Calu3 (cell line): ENCODE results near the gene PARN. TPM values are rescaled to one million over a fixed set of nuclear protein-coding genes. Genes with fewer than 3 reads are reported as not detected.

Source experiments
- BruUV-seq: library from RNA; stranded (reverse); fragments of 400-500 nt; replicated peaks from 2 replicates; lab custom pipeline; 2021; lab: Mats Ljungman, UMichigan
- CTCF ChIA-PET: fragments of 300-600 bp; sonication (Branson Sonifier 250); formaldehyde crosslinking; loops from one replicate; lab custom pipeline; 2022; ENCODE audit warnings: antibody characterized with exemption; lab: Charles Lee
- DNase-seq: peaks from one replicate; pipeline ENCODE4 v3.0.0; 2022
- H3K27ac Mint-ChIP-seq: one replicate; pipeline ENCODE4 v1.8.0; 2022; ENCODE audit warnings: mixed read lengths; ENCODE audit not compliant: unreplicated experiment
- H3K27me3 Mint-ChIP-seq: one replicate; pipeline ENCODE4 v1.8.0; 2022; ENCODE audit warnings: mixed read lengths; ENCODE audit not compliant: unreplicated experiment
- H3K36me3 Mint-ChIP-seq: one replicate; pipeline ENCODE4 v1.8.0; 2022; ENCODE audit warnings: mild to moderate bottlenecking, moderate library complexity, mixed read lengths; ENCODE audit not compliant: insufficient read depth, unreplicated experiment
- H3K4me1 Mint-ChIP-seq: one replicate; pipeline ENCODE4 v1.8.0; 2022; ENCODE audit warnings: mild to moderate bottlenecking, low read depth, mixed read lengths; ENCODE audit not compliant: unreplicated experiment
- H3K4me3 Mint-ChIP-seq: one replicate; pipeline ENCODE4 v1.8.0; 2022; ENCODE audit warnings: mild to moderate bottlenecking, low read depth, moderate library complexity, mixed read lengths; ENCODE audit not compliant: unreplicated experiment
- H3K9me3 Mint-ChIP-seq: one replicate; pipeline ENCODE4 v1.8.0; 2022; ENCODE audit warnings: low read depth, mixed read lengths; ENCODE audit not compliant: unreplicated experiment
- intact Hi-C: fragments of 100-400 bp; cut with micrococcal nuclease; formaldehyde crosslinking; loops from one replicate; pipeline ENCODE4 v1.10.0; 2022; ENCODE audit not compliant: unreplicated experiment
- total RNA-seq: library from RNA; stranded (reverse); gene quantifications from 2 replicates; pipeline ENCODE4 v1.2.3, GENCODE V29; 2022
- TF ChIP-seq, protein P1 (sequence below): fragments of 200-600 bp; IDR thresholded peaks from one replicate; pipeline ENCODE4 v1.8.0; 2022; ENCODE audit warnings: antibody characterized with exemption; ENCODE audit not compliant: unreplicated experiment

The PARN gene
- total RNA-seq, 1 experiment from 2014 or later = 59.1 TPM

DNA sequence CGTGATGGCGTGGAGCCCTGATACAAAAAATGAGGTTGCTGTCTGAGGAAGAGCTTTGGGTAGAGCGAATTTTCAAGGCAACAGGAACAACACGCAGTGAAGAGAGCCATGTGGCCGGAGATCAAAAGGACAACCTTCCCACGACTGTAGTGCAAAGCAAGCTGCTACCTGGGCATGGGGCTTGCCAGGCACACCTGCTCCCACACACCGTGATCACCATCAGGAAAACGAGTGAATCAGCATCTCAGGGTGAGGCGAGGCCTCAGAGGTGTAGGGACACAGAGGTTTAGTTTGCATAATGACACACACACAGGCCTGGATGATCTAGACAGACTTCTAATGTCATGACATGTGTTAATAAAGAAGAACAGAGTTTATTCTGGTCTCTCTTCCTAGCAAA lies 65.7 kb downstream of the PARN start:
- Mint-ChIP-seq H3K27ac (no peak overlapping the region), H3K36me3 (no peaks in the 10 kb centered on the region), H3K9me3 (no peaks in the 10 kb centered on the region), H3K27me3 (no peaks in the 10 kb centered on the region), H3K4me3 (no peak overlapping the region), H3K4me1 (peaks cover 38% of the 10 kb centered on the region)
- BruUV-seq = no TSS peak
- TF ChIP-seq, protein P1, sequence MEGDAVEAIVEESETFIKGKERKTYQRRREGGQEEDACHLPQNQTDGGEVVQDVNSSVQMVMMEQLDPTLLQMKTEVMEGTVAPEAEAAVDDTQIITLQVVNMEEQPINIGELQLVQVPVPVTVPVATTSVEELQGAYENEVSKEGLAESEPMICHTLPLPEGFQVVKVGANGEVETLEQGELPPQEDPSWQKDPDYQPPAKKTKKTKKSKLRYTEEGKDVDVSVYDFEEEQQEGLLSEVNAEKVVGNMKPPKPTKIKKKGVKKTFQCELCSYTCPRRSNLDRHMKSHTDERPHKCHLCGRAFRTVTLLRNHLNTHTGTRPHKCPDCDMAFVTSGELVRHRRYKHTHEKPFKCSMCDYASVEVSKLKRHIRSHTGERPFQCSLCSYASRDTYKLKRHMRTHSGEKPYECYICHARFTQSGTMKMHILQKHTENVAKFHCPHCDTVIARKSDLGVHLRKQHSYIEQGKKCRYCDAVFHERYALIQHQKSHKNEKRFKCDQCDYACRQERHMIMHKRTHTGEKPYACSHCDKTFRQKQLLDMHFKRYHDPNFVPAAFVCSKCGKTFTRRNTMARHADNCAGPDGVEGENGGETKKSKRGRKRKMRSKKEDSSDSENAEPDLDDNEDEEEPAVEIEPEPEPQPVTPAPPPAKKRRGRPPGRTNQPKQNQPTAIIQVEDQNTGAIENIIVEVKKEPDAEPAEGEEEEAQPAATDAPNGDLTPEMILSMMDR = no peak
- CTCF ChIA-PET = interaction anchor here (0.6 to 1.5 kb wide), 2 partner anchors 15 to 274 kb away, joined by 3 to 4 read pairs; no protein-coding TSS in a partner anchor
- DNase-seq = no peak
- intact Hi-C loops = loop anchor here (2.0 kb wide), 1 partner anchor 20 kb away; no protein-coding TSS in a partner anchor

DNA sequence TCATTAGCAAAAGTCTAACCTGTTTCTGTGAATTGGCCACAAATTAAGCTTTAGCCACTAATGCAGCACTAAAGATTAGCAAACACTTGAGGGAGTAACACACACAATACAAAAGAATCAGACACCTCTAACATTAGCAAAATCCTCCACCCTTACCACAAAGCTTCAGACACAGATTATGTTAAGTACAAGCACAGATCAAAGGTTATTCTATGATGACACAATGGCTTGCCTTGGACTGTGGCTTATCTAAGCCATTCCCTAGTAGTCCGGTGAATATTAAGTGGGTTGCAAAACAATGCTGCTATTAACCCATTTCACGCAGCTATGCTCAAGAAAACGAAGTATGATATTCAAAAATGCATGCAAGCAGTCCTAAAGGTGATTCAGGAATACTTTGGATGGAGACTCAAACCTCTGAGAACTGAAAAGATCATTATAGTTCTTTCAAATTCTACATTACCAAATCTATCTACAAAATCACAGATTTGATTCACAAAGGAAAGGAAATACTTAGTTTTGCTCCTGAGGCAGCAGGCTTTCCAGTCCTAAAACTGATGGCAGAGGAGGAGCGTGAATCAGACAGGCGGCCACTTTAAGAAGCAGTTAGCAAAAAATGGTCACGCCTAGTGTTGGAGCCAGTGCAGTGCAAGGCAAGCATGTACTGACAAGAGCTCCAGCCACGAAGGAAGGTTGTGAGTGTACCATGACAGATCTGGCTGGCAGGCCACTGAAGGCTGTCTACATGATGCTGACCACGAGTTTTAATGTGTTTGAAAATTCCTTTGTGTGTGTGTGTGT lies 67.2 kb downstream of the PARN start:
- intact Hi-C loops = no loop called here
- peak; percentile 19 for DNase-seq
- Mint-ChIP-seq H3K27me3 (no peaks in the 10 kb centered on the region), H3K4me1 (peaks cover 33% of the 10 kb centered on the region), H3K4me3 (no peak overlapping the region), H3K27ac (no peak overlapping the region), H3K36me3 (no peaks in the 10 kb centered on the region), H3K9me3 (no peaks in the 10 kb centered on the region)
- BruUV-seq = no TSS peak
- CTCF ChIA-PET = interaction anchor here (0.6 to 1.5 kb wide), 10 partner anchors 9 to 1202 kb away, joined by 3 to 9 read pairs (median 4); no protein-coding TSS in a partner anchor
- TF ChIP-seq, protein P1 = peak; percentile 27

DNA sequence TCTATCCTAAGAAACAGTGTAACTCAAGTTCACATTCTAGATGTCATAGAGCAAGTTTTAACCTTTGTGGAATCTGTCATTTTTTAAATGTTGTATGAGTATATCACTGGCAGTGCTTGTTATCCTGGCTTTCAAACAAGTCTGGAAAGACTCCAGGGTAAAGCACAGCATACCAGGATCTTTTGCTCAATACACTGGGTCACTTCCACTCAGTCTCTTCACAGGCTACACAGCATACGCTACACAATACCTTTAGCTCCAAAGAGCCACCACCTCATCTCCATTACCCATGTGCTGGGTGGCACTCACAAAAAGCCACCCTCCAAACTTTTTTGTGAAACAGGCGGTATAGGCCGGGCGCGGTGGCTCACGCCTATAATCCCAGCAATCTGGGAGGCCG lies 69.5 kb downstream of the PARN start:
- H3K27me3 Mint-ChIP-seq = no peaks in the 10 kb centered on the region
- no peak overlapping the region for H3K27ac Mint-ChIP-seq
- no peak for DNase-seq
- H3K9me3 Mint-ChIP-seq = no peaks in the 10 kb centered on the region
- intact Hi-C loops = no loop called here
- H3K4me1 Mint-ChIP-seq = peaks cover 30% of the 10 kb centered on the region
- no peaks in the 10 kb centered on the region for H3K36me3 Mint-ChIP-seq
- BruUV-seq = no TSS peak
- TF ChIP-seq, protein P1 = no peak
- CTCF ChIA-PET = no interaction called here
- no peak overlapping the region for H3K4me3 Mint-ChIP-seq

DNA sequence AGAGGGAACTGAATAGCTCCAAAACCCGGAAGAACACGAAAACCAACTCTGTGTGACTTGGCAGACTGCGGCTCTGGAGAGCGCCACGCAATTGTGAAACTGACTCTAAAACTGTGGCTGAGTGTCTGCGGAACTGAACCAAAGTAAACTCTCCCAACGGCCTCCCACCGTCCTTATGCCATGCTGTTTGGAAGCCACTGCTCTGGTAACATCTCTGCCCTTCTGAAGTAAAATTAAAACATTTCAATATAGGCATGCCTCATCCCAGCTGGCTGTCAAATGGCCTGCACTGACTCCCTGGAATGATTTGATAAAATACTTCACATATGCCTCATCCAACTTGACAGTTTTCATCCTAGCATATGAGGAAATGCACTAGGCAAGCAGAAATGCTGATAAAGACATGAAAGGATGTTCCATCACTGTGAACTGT lies 70.2 kb downstream of the PARN start:
- no peak for DNase-seq
- H3K4me3 Mint-ChIP-seq = no peak overlapping the region
- CTCF ChIA-PET = no interaction called here
- intact Hi-C loops = no loop called here
- H3K27me3 Mint-ChIP-seq = no peaks in the 10 kb centered on the region
- peaks cover 23% of the 10 kb centered on the region for H3K4me1 Mint-ChIP-seq
- BruUV-seq = no TSS peak
- no peaks in the 10 kb centered on the region for H3K9me3 Mint-ChIP-seq
- no peaks in the 10 kb centered on the region for H3K36me3 Mint-ChIP-seq
- TF ChIP-seq, protein P1 = no peak
- H3K27ac Mint-ChIP-seq = no peak overlapping the region
